HG03575 (cell line): ENCODE results near the gene RAB24.
"Not testable (repeated sequence)": the region's sequence is repeated elsewhere in the genome, so short reads cannot be mapped to it uniquely, and the experiment has no call there.

ENCODE experiments used
- ATAC-seq: cut with Tn5 transposase; IDR thresholded peaks from one replicate; pipeline ENCODE4 v1.9.1; 2021; ENCODE audit not compliant: unreplicated experiment, insufficient number of reproducible peaks, low FRiP score; ENCODE audit errors: extremely low read depth

The RAB24 gene

DNA sequence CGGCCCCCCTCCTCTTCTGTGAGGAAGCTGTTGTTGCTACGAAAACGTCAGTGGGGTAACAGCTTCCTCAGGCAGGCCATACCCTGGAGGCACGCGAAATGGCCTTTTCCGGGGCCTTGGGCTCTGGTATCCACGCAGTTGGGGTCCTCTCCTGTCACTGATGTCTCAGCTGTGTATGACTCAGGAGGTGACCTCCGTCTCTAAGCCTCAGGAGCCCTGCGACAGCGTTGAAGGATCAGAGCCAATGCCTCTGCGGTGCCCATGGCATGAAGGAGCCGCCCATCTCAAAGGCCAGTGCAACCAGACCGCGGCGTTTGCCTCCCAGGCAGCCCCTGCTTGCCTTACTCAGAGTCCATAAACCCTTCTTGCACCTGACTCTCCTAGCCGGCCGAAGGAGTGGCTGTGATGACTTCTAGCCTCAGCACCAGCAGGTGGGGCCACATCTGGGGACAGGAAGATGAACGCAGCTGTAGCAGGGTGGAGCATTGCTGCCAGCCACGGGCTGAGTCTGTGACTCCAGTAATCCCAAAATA lies 9.2 kb upstream of the RAB24 start:
- no peak for ATAC-seq

DNA sequence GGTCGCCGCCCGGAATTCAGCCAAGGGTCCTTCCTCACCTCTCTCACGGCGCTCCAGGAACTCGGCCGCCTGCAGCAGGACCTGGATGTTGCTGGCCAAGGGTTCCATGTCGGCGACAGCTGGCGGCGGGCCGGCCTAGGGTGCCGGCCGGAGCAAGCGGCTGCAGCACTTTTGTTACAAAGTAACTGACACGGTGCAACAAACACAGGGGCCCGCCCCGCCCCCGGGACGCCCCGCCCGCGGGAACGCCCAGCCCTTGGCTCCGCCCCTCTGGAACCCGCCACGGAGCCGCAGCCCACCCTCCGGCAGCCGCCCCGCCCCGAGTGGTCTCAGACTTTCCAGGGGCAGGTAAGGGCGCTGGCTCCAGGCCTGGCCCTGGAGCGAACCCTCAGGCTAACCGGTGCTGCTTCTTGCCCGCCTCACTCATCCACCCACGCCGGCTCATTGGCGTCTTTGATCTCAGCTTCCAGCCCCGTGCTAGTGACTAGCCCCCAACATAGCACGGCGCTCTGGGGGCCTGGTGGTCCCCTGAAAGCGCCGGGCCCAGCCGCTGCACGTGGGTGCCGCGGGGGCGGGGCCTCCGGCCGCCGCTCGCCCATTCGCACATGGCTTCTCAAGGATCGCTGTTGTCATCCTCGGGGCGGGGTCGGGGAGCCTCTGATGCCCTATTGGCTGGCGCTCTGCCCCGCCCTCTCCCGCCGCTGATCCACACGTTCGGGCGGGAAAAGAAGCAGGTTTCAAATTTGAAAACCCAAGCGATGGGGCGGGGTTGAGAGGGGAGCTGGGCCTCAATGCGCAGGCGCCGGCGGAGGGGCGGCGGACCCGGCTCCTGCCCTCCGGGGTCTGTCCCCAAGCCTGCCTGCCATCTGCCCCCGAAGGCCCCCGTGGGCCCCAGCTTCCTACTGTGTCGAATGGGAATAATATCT lies 8.5 kb upstream of the RAB24 start, which contains the start of gene MXD3:
Gene MXD3 (minus strand): TSS at position 176 of the 926 bp plus-strand sequence. CDS start 68 bp downstream, at position 108.
- ATAC-seq: no peak

DNA sequence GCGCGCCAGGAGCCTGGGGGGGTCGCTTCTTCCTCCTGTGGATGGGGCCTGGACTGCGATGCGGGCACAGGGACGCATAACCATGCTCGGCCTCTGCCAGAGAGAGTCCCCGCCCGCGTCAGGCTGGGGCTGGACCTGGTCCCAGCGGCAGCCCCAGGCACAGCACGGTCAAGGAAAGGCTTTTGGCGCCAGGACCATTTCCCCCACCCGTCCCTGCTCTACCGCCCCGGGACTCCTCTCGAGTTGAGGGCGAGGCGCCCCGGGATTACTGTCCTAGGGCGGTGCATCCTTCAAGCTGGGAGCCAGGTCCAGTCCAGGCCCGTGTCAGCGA lies 7.8 kb upstream of the RAB24 start:
- ATAC-seq: no peak

DNA sequence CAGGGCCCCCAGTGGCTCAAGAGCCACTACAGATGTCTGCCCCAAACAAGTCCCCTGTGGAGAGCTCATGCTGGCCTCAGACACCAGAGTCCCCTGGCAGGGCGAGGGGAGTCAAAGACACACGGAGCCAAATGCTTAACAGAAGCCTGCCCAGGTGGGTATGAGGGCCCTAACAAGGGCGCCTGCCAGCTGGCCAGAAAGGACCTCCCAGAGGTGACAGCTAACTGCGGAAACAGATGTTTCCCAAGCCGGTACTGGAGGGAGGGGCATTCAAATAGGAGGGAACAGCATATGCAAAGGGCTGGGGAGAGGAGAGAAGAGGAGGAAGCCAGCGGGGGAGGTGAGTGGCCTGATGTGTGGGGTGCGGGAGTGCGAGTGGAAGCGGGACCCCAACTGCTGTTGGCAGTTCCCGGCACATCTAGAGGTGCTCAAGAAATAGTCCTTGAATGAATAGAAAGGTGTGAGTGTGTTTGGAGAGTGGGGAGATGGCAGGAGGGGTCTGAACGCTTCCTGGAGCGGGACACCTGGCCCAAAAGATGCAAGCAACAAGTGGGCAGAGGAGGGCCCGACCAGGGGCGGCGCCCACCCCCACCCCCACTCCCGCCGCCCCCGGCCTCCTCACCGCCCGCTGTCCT lies 7.4 kb upstream of the RAB24 start:
- no peak for ATAC-seq

DNA sequence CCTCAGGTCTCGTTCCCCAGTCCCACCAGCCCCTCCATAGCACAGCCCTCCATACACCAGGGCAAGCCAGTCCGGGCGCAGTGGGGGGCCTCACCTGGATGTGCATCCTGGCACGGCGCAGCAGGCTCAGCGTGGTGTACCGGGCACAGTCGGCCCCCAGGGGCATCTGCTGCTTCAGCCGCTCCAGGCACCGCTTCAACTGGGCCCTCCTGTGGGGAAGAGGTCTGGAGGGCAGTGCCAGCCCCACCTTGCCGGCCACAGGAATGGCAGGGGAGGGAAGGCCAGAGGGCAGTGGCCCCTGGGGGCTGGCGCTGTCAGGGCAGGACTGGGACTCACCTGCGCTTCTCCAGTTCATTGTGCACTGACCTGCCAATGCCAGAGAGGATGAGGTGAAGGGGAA lies 6.8 kb upstream of the RAB24 start:
- ATAC-seq: no peak

DNA sequence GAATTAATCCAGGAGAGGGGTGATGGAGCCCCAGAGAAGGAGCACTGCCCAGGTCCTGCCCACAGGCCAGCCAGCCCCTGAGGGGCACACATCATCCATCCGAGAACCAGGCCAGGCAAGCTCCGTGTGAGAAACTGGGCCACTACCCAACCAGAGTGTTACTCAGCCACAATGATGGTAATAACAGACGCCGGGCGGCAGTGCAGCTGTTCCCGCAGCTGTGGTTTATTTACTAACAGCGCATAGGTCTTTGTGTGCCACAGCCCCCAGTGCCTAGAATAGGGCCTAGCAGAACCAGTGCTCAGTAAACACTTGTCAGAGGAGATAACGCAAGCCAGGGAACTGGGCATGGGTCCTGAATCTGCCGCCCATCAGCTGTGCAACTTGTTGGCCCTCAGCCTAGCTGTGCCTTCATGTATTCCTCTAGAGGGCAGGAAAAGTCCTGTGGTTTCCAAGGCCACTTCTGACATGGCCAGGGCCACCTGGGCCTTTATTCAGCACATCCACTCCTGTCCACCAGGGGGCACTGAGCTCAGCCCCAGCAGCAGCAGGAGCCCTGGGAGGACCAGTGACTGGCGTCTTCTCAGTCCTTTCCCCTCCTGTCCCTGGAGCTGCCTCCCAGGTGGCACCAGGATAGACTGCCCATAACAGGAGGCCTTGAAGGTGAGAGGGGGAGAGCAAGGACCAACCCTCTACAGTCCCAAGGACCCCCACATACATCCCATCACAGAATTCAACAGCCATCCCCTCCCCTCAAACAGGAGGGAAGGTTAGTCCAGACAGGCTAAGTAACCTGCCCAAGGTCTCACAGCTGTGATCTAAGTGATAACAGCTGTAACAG lies 6.1 kb upstream of the RAB24 start:
- ATAC-seq: no peak

DNA sequence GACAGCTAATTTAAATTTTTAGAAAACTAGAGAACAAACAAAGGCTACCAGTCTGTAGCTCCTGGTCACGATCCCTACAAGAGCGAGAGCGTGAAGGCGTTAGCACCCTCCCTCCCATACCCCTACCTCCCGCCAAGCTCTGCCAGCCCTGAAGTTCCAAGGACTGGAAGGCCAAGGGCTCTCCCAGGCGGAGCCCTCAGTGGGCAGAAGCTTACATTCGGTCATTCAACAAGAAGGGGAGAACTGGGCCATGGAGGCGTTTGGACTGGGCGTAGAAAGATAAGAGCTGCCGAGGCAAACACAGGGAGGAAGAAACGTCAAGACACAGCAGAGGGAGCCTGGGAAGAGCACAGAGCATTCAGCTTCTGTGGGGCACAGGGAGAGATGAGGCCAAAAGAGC lies 5.2 kb upstream of the RAB24 start:
- no peak for ATAC-seq

DNA sequence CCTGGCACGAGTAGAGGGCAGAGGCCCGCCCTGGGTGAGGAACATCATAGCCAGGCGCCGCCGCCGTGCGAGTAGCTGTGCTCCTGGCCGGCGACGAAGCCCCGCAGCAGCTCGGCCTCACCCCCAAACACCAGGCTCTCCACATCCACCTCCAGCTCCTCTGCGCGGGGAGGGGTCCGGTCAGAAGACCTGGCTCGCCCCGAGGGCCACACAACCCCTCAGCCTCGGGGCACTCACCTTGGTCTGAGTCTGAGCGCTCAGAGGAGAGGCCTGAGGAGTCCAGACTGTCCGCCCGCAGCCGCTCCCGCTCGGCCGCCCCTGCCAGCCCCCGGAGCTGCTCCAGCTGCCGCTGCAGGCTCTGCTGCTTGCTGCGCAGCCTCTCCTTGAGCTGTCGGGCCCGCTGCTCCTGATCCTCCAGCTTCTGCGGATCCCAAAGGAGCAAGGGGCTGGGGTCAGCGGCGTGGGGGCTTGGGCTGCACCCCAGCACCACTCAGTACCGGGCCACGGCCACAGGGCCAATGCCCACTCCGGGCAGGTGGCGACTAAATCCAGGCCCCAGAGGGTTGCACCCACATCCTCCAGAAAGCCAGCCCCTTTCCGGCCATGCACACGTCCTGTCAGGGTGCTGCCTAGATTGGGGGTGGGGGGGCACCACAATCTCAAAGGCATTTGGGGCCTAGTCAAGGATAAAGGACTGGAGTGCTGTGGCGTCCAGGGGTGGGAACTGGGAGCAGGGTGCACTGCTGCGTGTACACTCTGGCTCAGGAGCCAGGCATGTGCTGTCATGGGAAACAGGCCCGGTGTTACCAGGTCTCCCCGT lies 4.2 kb upstream of the RAB24 start:
- ATAC-seq: no peak

DNA sequence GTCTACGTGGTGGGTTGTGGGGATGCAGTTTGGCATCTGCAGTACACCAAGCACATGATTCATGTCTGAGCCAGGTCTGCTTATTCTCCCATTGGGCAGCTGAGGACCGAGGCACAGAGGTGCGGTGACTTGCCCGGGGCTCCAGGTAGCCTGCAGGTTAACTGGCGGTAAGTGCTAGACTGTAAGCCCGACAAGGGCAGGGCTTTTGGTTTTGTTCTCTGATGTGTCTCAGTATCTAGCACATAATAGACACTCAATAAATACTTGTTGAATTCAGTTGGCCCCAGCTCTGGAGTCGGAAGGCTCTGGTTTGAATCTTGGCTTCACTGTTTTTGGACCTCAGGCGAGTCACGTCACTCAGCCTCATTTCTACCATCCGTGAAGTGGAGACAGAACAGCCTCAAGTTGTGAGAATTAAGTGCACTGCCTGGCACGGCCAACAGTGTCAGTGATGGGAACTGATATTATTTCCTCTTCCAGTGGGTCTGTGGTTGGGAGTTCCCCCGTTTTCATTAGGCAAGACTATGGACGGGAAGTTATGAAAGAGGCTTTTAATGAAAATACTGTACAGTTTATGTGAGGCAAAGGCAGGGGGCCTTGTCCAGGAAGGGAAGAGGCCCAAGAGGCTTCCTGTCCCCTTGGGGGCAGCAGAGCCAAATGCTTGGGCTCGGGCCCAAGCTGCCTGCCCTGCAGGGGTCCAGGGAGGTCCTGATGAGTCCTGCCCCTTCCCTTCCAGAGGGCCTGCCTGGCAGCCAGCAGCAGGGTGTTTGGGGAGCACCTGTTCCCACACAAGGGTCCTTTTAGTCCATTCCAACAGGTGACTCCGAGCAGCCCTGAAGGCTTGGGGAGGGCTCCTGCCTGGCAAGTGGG lies 3.4 kb upstream of the RAB24 start:
- no peak for ATAC-seq

DNA sequence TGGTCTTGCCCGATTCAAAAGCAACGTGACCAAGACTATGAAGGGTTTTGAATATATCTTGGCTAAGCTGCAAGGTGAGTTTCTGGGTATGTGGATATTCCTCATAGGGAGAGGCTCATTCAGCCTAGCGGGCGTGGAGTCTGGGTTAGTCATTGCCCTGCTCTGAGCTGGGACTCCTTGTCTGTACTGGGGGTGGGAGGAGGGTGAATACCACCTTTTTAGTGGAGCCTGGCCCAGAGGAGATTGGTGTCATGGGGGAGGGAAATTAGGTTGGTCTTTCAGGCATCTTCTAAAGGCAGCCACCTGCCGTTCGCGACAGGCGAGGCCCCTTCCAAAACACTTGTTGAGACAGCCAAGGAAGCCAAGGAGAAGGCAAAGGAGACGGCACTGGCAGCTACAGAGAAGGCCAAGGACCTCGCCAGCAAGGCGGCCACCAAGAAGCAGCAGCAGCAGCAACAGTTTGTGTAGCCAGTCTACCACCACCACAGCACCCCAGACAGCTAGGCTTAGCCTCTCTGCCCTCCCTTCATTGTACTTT lies 2.7 kb upstream of the RAB24 start:
- not testable (repeated sequence) for ATAC-seq

DNA sequence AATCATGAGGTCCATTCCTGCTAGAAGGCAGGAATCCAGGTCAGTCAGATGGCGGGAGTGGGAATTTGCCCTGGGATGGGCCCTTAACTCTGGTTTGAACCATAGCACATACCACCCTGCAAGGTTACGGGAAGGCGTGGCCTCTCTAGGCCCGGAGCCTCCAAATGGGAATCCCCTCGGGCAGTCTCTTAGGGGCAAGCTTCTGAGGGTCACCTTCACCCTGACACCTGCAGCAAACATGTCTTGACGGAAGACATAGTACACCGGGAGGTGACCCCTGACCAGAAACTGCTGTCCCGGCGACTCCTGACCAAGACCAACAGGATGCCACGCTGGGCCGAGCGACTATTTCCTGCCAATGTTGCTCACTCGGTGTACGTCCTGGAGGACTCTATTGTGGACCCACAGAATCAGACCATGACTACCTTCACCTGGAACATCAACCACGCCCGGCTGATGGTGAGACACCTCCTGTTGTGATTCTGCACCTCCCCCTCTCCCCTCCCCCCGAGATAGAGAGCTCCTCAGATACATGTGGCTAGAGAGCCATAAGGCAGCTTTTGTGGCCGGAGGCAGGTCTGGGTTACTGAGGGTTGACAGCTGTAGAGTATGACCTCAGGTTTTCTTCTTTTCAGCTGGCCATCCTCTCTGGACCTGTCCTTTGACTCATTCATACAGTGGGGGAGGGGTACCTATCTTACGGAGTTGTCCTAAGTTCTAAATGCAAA lies 1.0 kb upstream of the RAB24 start:
- ATAC-seq: no peak

DNA sequence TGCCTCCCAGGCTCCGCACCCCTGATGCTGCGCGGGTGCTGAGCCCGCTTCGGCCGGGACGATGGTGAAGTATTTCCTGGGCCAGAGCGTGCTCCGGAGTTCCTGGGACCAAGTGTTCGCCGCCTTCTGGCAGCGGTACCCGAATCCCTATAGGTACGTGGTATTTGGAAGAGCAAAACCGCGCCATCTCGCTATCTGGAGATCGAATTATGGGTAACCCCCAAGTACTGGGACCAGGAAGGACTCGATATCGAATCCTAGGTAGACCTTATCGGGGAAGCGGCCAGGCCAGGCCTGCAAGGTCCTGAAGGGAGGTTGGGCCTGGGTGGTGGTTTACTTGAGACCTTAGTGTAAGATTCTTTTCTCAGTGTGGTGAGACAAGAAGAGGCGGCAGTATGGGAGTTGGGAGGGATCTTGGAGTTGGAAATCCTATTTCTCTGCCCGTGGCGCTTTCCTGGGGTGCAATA lies 439 bp upstream of the RAB24 start:
- no peak for ATAC-seq

DNA sequence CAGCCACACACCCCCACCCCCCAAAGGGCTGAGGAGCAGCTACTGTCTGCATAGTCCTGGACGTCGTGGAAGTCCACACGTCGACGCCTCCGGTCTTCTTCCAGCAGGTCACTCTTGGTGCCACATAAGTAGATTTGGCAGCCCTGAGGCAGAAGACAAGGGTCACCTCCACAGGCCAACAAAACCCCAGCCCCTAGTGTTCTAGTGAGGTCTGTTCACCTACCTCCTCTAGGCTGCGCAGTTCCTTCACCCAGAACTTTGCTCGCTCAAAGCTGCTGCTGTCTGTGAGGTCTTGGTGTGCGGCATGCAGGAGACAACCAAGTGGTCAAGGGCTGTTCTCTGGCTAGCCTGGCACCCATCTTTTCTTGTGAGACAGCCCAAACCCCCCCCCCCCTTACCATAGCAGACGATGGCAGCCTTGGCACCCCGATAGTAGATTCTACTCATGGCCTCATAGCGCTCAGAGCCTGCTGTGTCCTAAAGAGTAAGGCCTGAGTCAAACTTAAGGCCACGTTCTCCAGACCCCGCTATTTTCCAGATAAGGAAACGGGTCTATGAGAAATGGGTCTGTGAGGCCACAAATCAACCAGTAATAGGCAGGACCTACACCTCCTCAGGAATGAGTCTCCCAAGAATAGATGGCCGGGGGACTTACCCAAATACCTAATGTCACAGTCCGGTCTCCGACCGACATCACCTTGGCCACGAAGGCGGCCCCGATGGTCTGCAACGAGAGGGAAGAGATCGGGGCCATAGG lies 987 bp downstream of the RAB24 start:
- ATAC-seq: no peak

DNA sequence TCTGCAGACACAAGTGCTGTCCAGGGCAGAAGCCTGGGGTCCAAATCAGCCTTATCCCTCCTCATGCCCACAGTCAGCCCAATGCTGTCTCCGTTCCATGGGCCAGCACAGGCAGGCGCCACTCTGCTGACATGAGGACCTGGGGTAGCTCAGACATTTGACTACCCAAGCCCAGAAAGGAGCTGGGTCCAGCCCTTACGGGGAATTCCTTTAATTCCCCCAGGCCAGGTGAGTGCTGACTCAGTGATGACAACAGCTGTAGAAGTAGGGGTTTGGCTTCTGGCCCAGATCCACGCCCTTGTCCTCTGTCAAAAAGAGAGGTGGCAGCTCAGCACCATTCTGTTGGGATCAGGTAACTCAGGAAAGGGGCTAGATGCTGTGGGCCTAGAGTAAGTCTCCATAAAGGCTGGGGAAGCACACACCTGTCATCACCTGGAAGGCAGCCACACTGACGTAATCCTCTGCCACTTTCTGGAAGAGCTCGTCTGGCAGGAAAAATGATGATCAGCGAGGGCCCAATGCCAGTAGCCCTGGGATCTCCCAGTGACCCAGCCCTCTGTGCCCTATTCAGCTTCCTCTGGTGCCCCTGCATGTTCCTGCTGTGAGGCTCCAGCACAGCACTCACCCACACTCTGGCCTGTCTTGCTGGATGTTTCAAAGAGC lies 1.9 kb downstream of the RAB24 start:
- no peak for ATAC-seq

DNA sequence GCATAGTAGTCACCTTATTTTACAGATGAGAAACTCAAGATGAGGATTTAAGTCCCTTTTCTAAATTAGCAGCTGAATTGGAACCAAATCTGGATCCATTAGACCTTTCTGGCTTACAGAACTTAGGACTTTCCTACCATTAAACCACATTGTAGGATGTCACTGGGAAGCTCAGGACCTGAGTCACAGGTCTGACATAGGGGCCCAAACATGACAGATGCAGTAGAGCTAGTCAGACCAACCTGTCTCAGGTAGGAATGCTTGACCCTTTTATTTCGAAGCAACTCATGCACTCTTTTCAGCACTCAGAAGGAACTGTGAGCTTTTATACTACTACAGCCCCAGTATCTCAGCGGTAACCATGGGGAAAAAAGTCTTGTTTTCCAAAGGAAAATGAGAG lies 2.6 kb downstream of the RAB24 start:
- no peak for ATAC-seq
